Measurements from ENCODE around the gene EXOC7.
A peak's percentile ranks its signal among the peaks of the same experiment; 100 is the strongest.

Gene EXOC7, protein sequence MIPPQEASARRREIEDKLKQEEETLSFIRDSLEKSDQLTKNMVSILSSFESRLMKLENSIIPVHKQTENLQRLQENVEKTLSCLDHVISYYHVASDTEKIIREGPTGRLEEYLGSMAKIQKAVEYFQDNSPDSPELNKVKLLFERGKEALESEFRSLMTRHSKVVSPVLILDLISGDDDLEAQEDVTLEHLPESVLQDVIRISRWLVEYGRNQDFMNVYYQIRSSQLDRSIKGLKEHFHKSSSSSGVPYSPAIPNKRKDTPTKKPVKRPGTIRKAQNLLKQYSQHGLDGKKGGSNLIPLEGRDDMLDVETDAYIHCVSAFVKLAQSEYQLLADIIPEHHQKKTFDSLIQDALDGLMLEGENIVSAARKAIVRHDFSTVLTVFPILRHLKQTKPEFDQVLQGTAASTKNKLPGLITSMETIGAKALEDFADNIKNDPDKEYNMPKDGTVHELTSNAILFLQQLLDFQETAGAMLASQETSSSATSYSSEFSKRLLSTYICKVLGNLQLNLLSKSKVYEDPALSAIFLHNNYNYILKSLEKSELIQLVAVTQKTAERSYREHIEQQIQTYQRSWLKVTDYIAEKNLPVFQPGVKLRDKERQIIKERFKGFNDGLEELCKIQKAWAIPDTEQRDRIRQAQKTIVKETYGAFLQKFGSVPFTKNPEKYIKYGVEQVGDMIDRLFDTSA

GRCh38 chr17:76103274-76104139 is at the start of gene EXOC7:
Gene EXOC7, minus strand, starts transcription at chr17:76103787. Its CDS starts 95 bp downstream, at chr17:76103692.
- peak; percentile 89 for DNase-seq

- no peak for DNase-seq
Observed at GRCh38 chr17:76153202-76153601, 49.6 kb upstream of the EXOC7 start.

DNA sequence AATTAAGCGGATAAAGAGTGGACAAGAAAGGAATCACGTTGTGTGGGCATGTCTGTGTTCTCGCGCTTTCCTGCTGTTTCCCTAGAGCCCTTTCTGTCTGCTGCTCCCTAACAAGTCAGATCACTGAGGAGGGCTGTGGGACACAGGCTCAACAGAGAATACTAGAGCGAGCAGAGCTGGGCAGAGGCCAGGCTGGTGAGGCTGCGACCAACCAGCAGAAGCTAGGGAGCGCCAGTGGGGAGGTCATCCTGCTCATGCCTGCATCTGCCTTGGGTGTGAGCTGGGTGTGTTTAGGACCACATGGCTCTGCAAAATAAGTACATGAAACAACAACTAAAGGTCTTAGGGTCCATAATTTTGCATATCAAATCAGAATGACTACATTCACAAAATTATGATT is 49.0 kb upstream of the EXOC7 start:
- no peak for DNase-seq

GRCh38 chr17:76151896-76152454 is 48.4 kb upstream of the EXOC7 start:
- no peak for DNase-seq

DNA sequence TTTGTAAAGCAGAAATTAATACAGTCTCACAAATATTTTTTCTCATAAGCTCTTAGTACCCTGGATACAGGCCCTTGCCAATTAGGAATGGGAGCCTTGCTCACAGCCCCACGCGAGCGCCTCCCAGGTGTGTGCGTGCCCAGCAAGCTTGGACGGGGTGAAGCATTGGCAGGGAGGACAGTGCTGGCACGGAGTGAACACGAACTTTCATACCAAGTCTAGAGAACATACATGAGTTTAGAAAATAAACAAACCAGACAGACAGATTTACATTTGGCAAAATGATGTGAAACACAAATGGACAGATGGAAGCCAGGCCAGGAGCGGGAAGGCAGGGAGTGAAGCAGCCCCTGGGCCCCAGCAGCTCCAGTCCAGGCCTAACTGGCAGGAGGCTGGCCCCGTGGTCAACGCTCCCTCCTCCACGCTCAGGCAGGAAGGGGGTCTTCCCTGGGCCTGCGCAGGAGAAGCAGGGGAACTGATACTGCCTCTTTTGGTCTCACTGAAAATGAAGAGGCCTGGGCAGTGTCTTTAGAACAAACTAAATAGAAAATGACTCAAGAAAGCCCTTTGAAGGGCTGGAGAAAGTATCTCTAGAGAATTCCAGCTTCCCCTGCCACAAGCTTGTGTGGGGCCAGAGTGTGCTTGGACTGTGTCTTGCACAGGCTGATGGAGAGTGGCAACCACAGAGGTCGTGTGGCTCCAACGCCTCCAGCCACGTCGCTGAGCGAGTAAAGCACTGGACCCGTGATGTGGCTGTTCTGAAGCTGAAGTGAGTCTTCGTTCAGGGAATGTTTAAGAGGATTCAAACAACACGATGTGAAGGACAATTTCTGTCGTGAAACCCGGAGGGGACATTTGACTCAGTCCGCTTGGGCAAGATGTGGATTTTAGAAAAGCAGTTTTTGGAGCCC is 47.4 kb upstream of the EXOC7 start:
- no peak for DNase-seq

DNA sequence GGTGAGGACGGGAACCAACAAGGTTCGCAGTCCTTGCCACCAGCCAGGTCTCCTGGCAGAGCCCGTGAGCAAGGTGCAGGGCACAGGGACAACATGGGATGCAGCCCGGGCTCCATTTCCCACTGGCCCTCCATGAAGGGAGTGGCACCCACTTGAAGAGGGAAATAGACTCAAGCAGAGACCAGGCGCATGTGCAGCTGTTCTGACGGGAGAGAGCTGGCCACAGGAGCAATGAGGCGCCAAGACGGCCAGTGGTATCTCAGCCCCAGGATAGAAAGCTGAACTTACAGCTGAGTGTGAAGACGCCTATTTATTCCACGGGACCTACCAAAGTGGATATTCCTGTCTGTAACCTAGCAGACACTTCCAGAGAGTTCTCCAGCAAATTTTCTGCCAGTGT is 45.6 kb upstream of the EXOC7 start:
- no peak for DNase-seq

GRCh38 chr17:76148015-76148326 is 44.4 kb upstream of the EXOC7 start:
- DNase-seq, result no peak

GRCh38 chr17:76147211-76148014 is 43.8 kb upstream of the EXOC7 start:
- peak; percentile 40 for DNase-seq

- no peak for DNase-seq
Observed at GRCh38 chr17:76146053-76146851, 42.7 kb upstream of the EXOC7 start.

- DNase-seq, result no peak
Observed at GRCh38 chr17:76145231-76146052, 41.9 kb upstream of the EXOC7 start.

GRCh38 chr17:76142585-76143041 is 39.0 kb upstream of the EXOC7 start:
- DNase-seq, result no peak

DNA sequence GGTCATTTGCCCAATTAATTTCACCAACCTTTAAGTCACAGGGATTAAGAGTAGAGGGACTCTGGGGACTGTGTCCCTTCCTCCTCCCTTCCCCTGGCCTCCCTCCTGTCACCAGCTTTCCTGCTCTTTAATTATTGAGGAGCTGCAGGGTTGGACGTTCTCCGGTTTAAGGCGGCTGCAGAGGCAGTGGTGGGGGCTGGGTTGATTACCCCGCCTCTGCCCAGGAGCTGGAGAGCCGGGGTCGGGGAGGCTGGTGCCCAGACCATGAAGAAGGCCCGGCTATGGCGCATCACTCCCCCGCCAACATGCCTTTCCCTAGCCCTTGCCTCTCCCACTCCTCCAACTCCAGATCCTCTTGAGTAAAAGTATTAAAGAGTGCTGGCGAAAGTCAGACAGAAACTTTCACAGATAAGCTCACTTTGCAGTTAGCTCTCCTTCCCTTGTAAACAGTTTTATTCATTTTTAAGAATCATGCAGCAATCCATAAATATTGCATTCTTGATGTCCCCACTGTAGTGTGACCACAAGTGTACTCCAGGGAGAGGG is 38.5 kb upstream of the EXOC7 start:
- DNase-seq, result no peak

DNA sequence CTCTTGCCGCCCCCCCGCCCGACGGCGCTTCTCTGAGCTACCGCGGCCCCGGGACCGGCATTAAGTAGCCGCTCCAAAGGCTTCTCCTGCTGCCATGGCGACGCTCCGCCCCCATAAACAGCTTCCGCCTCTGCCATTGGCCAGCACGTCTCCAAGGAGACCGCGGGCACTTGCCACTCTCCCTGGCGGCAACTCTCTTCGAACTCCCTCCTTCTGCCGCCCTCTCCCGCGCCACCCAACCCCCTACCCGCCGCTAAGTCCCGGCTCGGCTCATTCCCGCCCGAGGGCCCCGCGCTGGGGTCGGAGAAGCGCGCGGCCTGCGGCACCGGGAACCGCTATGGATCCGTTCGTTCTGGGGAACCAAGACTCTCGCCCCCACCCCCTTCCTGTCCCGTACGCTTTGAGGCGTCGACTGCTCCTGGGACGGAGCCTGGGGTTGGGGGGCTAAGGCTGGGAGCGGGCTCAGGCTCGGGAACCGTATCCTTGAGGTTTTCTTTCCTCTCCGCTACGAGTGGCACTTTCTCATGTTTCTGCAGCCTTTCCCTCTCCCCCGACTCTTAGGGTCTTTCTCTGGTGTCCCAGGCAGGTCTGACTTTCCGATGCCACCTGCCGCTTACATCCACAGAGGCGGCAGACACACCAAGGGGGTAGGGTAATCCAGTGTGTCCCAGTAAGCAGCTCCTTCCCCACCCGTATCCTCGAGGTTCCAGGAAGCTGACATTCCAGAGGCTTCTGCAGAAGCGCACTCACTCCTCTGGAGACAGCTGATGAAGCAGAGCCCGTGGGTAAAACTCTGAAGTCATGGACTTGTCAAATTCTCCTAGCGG is 37.8 kb upstream of the EXOC7 start, which contains the start of gene FOXJ1:
FOXJ1 (minus strand) TSS at position 34 of the 827 bp plus-strand sequence. CDS start 850 bp downstream, outside the sequence.
- peak; percentile 87 for DNase-seq

GRCh38 chr17:76140661-76141211 is 37.1 kb upstream of the EXOC7 start:
- no peak for DNase-seq

DNA sequence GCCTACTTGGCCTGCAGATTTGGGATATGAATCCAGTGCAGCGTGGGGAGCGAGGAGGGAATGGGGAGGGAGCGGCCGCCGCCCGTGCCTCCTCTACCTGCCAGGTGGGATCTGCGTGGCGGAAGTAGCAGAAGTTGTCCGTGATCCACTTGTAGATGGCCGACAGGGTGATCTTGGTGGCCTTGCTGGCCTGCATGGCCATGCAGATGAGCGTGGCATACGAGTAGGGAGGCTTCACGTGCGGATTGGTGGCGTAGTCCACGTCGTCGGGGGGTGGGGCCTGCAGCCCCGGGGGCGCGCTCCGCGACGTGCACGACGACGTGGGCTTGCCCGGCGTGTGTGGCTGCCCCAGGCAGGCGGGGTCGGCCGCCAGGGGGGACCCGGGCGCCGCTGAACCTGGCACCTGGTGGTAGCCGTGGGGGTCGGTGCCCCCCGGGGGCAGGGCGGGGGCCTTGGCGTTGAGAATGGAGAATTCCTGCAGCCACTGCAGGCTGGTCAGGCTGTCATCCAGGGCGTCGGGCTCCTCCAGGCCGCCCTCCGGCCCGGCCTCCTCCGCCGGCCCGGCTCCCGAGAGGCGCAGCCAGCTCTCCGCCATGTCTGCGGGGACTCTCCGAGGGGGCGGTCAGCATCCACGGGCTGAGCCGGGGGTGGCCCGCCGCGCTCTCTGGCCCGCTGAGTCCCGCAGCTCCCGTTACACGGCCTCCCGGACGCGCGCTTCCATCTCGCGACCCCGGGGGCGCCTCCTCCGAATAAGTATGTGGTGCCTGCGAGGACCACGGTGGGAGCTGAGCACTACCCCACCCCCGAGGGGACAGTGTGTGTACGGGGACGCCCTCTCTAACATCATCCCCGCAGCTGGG is 36.4 kb upstream of the EXOC7 start:
- peak; percentile 12 for DNase-seq
